WERI-Rb-1 (cell line): ENCODE measurements around the gene COL18A1.

Experiments used
- DNase-seq: peaks from one replicate; pipeline ENCODE4 v3.0.0-alpha.2; 2020
- H3K27ac ChIP-seq: fragments of 250-450 bp; sonication (Bioruptor Pico); 2 replicates; pipeline ENCODE4 v1.5.1; 2020; ENCODE audit warnings: mild to moderate bottlenecking, moderate library complexity
- H3K27me3 ChIP-seq: fragments of 250-450 bp; sonication (Bioruptor Pico); 2 replicates; pipeline ENCODE4 v1.5.1; 2021; ENCODE audit warnings: mild to moderate bottlenecking, low read depth, moderate library complexity; ENCODE audit not compliant: insufficient read depth, severe bottlenecking
- H3K36me3 ChIP-seq: fragments of 250-450 bp; sonication (Bioruptor Pico); 2 replicates; pipeline ENCODE4 v1.5.1; 2020; ENCODE audit warnings: mild to moderate bottlenecking, moderate library complexity
- H3K4me3 ChIP-seq: 2 replicates; pipeline ENCODE4 v1.5.1; 2011; ENCODE audit warnings: low read depth, mild to moderate bottlenecking, control low read depth, low read length
- H3K9me3 ChIP-seq: fragments of 250-450 bp; sonication (Bioruptor Pico); 2 replicates; pipeline ENCODE4 v1.5.1; 2021; ENCODE audit warnings: mild to moderate bottlenecking, moderate library complexity; ENCODE audit not compliant: severe bottlenecking
- TF ChIP-seq, protein P1 (sequence below): IDR thresholded peaks from 2 replicates; pipeline ENCODE4 v1.5.1; 2011; ENCODE audit warnings: low read depth, mild to moderate bottlenecking, control low read depth, inconsistent platforms, low read length

Gene COL18A1

DNA sequence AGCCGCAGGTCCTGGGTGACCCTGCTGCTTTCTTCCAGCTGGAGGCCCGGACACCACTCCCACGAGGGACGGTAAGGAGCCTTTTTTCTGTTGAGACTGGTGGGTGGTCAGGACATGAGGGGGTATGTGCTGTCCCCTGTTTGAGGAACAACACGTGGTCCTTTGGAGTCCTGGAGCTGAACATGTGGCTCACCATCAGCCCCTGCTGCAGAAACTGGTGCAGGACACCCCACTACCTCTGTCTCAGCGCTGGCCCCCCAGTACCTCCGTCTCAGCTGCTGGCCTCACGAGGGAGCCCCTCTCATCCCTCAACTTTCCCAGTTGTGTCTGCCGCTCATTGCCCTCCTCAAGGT lies 102.5 kb downstream of the COL18A1 start:
- Histone ChIP-seq H3K27ac (no peak overlapping the region), H3K9me3 (no peaks in the 10 kb centered on the region), H3K4me3 (no peak overlapping the region), H3K27me3 (no peaks in the 10 kb centered on the region), H3K36me3 (0 out of 2 replicates have a peak, but pooled peaks cover 7% of the 10 kb centered on the region)
- no peak for DNase-seq
- TF ChIP-seq, protein P1, sequence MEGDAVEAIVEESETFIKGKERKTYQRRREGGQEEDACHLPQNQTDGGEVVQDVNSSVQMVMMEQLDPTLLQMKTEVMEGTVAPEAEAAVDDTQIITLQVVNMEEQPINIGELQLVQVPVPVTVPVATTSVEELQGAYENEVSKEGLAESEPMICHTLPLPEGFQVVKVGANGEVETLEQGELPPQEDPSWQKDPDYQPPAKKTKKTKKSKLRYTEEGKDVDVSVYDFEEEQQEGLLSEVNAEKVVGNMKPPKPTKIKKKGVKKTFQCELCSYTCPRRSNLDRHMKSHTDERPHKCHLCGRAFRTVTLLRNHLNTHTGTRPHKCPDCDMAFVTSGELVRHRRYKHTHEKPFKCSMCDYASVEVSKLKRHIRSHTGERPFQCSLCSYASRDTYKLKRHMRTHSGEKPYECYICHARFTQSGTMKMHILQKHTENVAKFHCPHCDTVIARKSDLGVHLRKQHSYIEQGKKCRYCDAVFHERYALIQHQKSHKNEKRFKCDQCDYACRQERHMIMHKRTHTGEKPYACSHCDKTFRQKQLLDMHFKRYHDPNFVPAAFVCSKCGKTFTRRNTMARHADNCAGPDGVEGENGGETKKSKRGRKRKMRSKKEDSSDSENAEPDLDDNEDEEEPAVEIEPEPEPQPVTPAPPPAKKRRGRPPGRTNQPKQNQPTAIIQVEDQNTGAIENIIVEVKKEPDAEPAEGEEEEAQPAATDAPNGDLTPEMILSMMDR: no peak

DNA sequence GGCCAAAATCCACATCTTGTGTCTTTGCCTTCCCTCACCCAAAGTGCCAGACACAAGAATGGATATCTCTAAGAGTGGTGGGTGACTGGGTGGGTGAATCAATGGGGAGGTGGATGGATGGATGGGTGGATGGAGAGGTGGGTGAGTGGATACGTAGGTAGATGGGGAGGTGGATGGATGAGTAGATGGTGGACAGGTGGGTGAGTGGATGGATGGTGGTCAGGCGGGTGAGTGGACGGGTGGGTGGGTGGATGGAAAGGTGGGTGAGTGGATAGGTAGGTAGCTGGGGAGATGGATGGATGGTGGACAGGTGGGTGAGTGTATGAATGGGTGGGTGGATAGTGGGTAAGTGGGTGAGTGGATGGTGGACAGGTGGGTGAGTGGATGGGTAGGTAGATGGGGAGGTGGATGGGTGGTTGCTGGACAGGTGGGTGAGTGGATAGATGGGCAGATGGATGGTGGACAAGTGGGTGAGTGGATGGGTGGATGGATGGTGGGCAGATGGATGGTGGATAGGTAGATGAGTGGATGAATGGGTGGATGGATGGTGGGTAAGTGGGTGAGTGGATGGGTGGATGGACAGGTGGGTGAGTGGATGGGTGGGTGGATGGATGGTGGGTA lies 103.0 kb downstream of the COL18A1 start:
- no peaks in the 10 kb centered on the region for H3K9me3 ChIP-seq
- peaks cover 8% of the 10 kb centered on the region; the same call in 1 of the 2 replicates for H3K36me3 ChIP-seq
- no peak for DNase-seq

DNA sequence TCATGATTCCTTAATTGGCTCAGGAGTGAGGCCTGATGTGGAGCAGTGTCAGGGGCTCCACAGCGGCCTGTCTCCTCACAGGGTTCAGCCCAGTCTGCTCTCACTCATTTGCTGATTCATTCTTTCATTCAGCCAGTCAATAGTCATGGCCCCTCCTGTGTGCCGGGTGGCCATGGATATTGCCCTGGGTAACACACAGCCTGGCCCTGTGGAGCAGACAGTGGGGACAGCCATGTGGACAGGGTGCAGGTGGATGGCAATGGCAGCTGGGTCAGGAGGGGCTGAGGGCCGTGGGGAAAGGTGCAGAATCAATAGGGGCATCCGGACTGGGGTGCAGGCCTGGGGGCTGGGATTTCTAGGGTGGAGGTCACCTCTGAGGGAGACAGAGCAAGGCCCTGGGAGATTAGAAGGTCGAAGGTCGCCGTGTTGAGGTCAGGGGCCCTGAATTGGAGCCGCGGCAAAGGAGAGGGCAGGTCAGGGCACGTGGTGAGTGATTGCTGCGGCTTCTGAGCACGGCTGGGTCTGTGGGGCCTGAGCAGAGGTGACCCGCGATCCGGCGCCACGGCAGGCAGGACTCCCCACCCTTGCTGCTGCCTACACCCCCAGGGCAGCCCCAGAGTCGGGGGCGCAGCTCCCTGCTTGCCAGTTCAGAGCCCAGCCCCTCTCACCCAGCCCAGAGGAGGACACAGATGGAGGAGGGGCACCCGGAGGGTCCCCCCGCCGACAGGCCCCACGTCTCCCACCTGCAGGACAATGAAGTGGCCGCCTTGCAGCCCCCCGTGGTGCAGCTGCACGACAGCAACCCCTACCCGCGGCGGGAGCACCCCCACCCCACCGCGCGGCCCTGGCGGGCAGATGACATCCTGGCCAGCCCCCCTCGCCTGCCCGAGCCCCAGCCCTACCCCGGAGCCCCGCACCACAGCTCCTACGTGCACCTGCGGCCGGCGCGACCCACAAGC lies 103.9 kb downstream of the COL18A1 start:
- H3K27me3 ChIP-seq: no peaks in the 10 kb centered on the region
- TF ChIP-seq, protein P1: no peak
- H3K4me3 ChIP-seq: no peak overlapping the region
- peaks cover 17% of the 10 kb centered on the region for H3K36me3 ChIP-seq
- H3K9me3 ChIP-seq: no peaks in the 10 kb centered on the region
- DNase-seq: no peak
- H3K27ac ChIP-seq: no peak overlapping the region

More for the DNA sequence above, 103.0 kb downstream of the COL18A1 start:
- TF ChIP-seq, protein P1: no peak
- Histone ChIP-seq H3K27ac (no peak overlapping the region), H3K4me3 (no peak overlapping the region), H3K27me3 (no peaks in the 10 kb centered on the region)

DNA sequence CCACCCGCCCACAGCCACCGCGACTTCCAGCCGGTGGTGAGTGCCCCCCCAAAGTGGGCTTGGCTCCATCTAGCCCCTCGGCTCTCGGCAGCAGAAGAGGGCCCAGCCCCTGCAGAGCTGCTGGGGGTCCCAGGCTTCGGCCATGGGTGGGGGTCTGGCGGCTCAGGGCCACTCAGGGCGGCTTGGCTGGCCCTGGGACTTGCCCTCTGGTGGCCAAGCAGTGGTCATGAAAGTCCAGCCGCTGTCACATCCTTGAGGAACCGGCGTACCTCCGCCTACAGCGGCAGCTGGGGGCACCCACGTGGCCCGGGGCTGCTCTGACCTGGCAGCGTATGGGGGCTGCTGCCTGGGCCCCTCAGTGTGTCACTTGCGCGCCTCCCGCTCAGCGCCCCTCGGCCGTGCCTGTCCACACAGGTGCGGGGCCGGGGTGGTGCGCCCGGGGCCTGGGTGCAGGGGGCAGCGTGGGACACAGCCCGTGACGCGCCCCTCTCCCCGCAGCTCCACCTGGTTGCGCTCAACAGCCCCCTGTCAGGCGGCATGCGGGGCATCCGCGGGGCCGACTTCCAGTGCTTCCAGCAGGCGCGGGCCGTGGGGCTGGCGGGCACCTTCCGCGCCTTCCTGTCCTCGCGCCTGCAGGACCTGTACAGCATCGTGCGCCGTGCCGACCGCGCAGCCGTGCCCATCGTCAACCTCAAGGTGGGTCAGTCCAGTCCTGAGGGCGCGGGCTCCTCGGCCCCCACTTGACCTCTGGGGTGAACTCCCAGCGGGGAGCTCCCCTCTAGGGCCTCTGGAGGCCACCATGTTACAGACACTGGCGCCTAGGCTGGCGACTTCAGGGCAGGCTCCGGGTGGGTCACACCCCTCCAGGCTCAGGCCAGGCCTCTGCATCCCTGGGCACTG lies 104.9 kb downstream of the COL18A1 start:
- TF ChIP-seq, protein P1: peak; percentile 58
- H3K36me3 ChIP-seq: peaks cover 26% of the 10 kb centered on the region
- H3K27me3 ChIP-seq: no peaks in the 10 kb centered on the region
- no peak for DNase-seq
- no peak overlapping the region for H3K4me3 ChIP-seq
- H3K9me3 ChIP-seq: no peaks in the 10 kb centered on the region
- no peak overlapping the region for H3K27ac ChIP-seq

DNA sequence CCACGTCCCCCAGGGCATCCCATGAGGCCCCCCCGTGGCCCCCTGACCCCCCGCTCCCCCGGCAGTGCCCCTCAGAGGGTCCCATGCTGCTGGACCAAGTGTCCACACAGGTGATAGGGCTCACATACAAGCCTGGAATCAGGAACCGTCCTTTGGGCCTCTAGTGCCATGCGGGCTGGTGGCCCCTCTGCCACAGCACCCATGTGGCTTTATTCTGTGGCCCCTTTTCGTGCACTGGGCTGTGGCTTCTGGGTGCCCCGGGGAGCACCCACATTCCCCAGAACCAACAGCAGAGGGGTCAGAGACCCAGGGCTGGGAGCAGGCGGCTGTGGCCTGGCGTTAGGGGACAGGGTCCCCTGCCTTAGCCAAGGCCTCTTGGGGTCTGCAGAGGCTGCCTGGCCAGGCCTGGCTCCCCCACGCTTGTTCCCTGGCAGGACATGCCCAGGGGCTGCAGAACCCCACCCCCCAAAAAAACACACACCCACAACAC lies 105.5 kb downstream of the COL18A1 start:
- H3K4me3 ChIP-seq: no peak overlapping the region
- H3K36me3 ChIP-seq: peaks cover 32% of the 10 kb centered on the region
- H3K27me3 ChIP-seq: no peaks in the 10 kb centered on the region
- TF ChIP-seq, protein P1: no peak
- H3K9me3 ChIP-seq: no peaks in the 10 kb centered on the region
- no peak overlapping the region for H3K27ac ChIP-seq
- no peak for DNase-seq
